Erythroblast (primary cell): ENCODE results near the gene VN1R5.

ENCODE experiments used
- GATA1 ChIP-seq: IDR thresholded peaks from 2 replicates; pipeline ENCODE4 v1.6.1; 2011; ENCODE audit warnings: low read depth, mild to moderate bottlenecking, control low read depth, low read length, moderate library complexity
- POLR2A ChIP-seq: IDR thresholded peaks from 2 replicates; pipeline ENCODE4 v1.6.1; 2011; ENCODE audit warnings: mild to moderate bottlenecking, low read length

DNA sequence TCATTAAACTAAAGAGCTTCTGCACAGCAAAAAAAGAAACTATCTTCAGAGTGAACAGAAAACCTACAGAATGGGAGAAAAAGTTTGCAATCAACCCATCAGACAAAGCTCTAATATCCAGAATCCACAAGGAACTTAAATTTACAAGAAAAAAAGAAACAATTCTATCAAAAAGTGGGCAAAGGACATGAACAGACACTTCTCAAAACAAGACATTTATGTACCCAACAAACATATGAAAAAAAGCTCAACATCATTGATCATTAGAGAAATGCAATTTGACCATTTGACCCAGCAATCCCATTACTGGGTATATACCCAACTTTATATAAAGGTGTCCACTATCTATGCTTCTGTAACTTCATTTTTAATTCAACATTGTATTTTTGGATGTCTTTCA lies 31.1 kb upstream of the VN1R5 start:
- TF ChIP-seq POLR2A (no peak), GATA1 (no peak)
